ENCODE results near the gene CCDC85B. TPM values are rescaled to one million over a fixed set of nuclear protein-coding genes. Genes with fewer than 3 reads are reported as not detected.

Gene CCDC85B
- 20.0 to 52.5 TPM (median 49.0 TPM) in 5 replicates for total RNA-seq (2022; extraction: Qiagen RNA extraction; ENCODE audit: low read depth)

DNA sequence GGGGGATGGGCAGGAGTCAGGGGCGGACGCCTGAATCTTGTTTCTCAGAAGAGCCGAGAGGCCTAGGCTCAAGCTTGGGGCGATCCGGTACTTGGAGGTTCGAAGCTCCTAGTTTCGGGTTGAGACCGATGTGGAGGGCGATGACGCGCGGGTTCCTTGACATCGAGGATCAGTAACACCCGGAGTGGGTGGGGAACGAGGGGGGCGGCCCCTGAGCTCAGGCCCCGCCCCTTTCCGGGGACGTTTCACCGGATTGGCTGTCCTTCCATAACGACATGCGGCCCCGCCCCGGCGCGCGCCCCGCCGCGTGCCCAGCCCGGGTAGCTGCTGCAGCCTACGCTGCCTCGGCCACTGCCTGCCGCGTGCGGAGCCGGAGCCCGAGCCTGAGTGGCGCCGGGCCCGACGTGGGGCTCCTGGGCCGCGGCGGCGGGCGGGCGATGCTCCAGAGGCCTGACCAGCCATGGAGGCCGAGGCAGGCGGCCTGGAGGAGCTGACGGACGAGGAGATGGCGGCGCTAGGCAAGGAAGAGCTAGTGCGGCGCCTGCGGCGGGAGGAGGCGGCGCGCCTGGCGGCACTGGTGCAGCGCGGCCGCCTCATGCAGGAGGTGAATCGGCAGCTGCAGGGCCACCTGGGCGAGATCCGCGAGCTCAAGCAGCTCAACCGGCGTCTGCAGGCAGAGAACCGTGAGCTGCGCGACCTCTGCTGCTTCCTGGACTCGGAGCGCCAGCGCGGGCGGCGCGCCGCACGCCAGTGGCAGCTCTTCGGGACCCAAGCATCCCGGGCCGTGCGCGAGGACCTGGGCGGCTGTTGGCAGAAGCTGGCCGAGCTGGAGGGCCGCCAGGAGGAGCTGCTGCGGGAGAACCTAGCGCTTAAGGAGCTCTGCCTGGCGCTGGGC, at the start of gene CCDC85B:
TSS of gene CCDC85B (plus strand) at position 350 of the 895 bp plus-strand sequence. CDS start at position 461, 111 bp downstream.

GRCh38 chr11:65857853-65858680, 32.4 kb upstream of the CCDC85B start, which contains the start of gene CFL1:
Gene CFL1, minus strand, starts transcription at chr11:65858180. Its CDS starts 81 bp downstream, at chr11:65858099.

DNA sequence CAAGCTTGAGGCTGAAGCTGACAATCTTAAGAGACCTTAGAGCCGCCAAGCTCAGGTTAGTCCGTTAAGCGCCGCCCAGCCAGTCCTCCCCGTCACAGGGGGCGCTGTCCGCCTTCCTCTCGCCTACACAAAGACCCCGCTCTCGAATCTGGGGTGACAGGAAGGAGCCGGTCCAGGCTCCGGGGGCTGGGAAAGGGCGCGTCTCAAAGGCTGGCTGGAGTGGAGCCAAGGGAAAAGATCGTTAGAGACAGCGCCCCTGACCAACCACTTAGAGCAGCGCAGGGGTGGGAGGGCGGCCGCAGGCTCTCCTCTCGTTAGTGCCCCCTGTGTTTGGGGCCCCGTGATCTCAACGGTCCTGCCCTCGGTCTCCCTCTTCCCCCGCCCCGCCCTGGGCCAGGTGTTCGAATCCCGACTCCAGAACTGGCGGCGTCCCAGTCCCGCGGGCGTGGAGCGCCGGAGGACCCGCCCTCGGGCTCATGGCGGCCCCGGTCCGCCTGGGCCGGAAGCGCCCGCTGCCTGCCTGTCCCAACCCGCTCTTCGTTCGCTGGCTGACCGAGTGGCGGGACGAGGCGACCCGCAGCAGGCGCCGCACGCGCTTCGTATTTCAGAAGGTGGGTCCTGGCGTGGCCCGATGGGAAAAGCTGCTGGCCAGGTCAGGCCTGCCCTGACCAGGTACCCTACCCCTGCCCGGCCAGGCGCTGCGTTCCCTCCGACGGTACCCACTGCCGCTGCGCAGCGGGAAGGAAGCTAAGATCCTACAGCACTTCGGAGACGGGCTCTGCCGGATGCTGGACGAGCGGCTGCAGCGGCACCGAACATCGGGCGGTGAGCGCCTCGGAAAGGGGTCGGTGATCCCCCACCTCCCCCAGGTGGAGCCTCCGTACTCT, 30.0 kb upstream of the CCDC85B start, which contains the start of gene MUS81:
TSS of gene MUS81 (plus strand) at position 156 of the 887 bp plus-strand sequence. CDS start at position 477, 321 bp downstream.

GRCh38 chr11:65872586-65873317, 17.7 kb upstream of the CCDC85B start, which contains the start of gene EFEMP2:
Gene EFEMP2, minus strand, starts transcription at chr11:65872800. Its CDS starts 446 bp downstream, at chr11:65872354.

DNA sequence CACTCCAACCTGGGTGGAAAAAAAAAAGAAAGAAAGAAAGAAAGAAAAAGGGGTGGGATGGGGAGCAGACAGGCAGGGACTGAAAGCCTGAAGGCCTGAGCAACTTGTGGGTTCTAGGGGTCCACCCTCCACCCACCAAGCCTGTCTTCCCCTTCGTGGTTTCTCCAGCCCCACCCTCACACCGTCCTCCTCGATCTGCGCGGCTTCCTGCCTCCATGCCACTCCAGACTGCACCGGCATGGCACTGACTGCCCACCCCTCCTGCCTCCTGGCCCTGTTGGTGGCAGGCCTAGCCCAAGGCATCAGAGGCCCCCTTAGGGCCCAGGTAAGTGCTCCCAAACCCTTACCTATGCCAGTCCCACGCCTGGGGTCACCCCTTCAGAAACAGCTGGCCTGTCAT, 10.9 kb upstream of the CCDC85B start, which contains the start of gene CTSW:
TSS of gene CTSW (plus strand) at position 221 of the 400 bp plus-strand sequence. CDS start at position 239, 18 bp downstream.

DNA sequence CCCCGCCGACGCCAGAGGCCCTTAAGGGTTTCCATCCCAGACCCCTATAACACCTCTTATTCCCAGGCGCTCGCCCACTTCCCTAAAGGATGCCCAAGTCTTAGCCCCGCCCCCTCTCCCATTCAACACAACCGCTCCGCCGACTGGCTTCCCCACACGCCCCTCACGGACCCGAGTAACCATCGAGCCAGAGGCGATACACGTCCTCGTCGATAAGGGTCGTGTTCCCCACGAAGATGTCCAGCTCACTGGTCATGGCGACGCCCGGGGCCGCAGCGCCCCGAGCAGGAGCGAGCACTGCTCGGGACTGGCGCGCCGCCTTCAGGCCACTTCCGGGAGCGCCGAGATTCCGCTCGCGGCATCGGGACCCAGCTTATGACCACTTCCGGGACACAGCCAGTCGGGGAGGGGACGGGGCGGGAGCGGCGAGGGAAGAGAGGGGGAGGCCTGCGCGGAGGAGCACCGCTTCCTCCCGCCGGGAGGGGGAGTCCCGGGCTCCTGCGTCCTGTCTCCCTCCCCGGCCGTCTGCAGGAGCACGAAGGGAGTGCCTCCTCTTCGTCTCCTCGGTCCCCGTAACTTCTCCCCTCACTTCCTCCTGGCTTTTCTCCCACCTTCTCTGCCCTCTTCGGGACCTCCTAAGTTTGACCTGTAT, 2.2 kb upstream of the CCDC85B start, which contains the start of gene FIBP:
TSS of gene FIBP (minus strand) at position 309 of the 652 bp plus-strand sequence. CDS start at position 256, 53 bp downstream.

GRCh38 chr11:65900125-65900898, 9.8 kb downstream of the CCDC85B start, which contains the start of gene FOSL1:
Gene FOSL1, minus strand, starts transcription at chr11:65900388. Its CDS starts 49 bp downstream, at chr11:65900339.

GRCh38 chr11:65918211-65919140, 28.0 kb downstream of the CCDC85B start, which contains the start of gene C11orf68:
Gene C11orf68, minus strand, starts transcription at chr11:65919062. Its CDS starts 31 bp downstream, at chr11:65919031.

GRCh38 chr11:65919141-65919572, 28.7 kb downstream of the CCDC85B start, which contains the start of gene DRAP1:
Gene DRAP1, plus strand, starts transcription at chr11:65919426. Its CDS starts 76 bp downstream, at chr11:65919502.

Other genes starting within 250 kb of the CCDC85B start
- gene RELA, start 227.8 kb upstream of the CCDC85B start, total RNA-seq (2022; extraction: Qiagen RNA extraction; ENCODE audit: low read depth) = 54.3 to 80.3 TPM (median 76.8 TPM) in 5 replicates
- 35.6 to 53.4 TPM (median 50.5 TPM) in 5 replicates for gene KAT5, start 178.4 kb upstream of the CCDC85B start, total RNA-seq (2022; extraction: Qiagen RNA extraction; ENCODE audit: low read depth)
- gene RNASEH2C, start 169.9 kb upstream of the CCDC85B start, total RNA-seq (2022; extraction: Qiagen RNA extraction; ENCODE audit: low read depth) = 23.0 to 58.3 TPM (median 43.6 TPM) in 5 replicates
- gene AP5B1, start 109.7 kb upstream of the CCDC85B start, total RNA-seq (2022; extraction: Qiagen RNA extraction; ENCODE audit: low read depth) = 6.0 to 13.9 TPM (median 11.2 TPM) in 5 replicates
- 0.08 to 0.15 TPM (median 0.09 TPM) in 3 of 5 replicates, not detected in the others for gene OVOL1, start 103.6 kb upstream of the CCDC85B start, total RNA-seq (2022; extraction: Qiagen RNA extraction; ENCODE audit: low read depth)
- not detected in 5 replicates for gene SNX32, start 56.7 kb upstream of the CCDC85B start, total RNA-seq (2022; extraction: Qiagen RNA extraction; ENCODE audit: low read depth)
- gene CFL1, start 32.5 kb upstream of the CCDC85B start, total RNA-seq (2022; extraction: Qiagen RNA extraction; ENCODE audit: low read depth) = 1,889 to 2,400 TPM (median 2,225 TPM) in 5 replicates
- 23.9 to 43.5 TPM (median 31.9 TPM) in 5 replicates for gene MUS81, start 30.2 kb upstream of the CCDC85B start, total RNA-seq (2022; extraction: Qiagen RNA extraction; ENCODE audit: low read depth)
- gene EFEMP2, start 17.9 kb upstream of the CCDC85B start, total RNA-seq (2022; extraction: Qiagen RNA extraction; ENCODE audit: low read depth) = 0.92 to 1.8 TPM (median 1.4 TPM) in 5 replicates
- gene CTSW, start 10.8 kb upstream of the CCDC85B start, total RNA-seq (2022; extraction: Qiagen RNA extraction; ENCODE audit: low read depth) = 0.20 TPM in 1 of 5 replicates, not detected in the others
- 62.6 to 93.4 TPM (median 84.9 TPM) in 5 replicates for gene FIBP, start 2.2 kb upstream of the CCDC85B start, total RNA-seq (2022; extraction: Qiagen RNA extraction; ENCODE audit: low read depth)
- gene FOSL1, start 9.7 kb downstream of the CCDC85B start, total RNA-seq (2022; extraction: Qiagen RNA extraction; ENCODE audit: low read depth) = 132 to 214 TPM (median 155 TPM) in 5 replicates
- gene C11orf68, start 28.4 kb downstream of the CCDC85B start, total RNA-seq (2022; extraction: Qiagen RNA extraction; ENCODE audit: low read depth) = 27.1 to 54.3 TPM (median 50.1 TPM) in 5 replicates
- 158 to 325 TPM (median 225 TPM) in 5 replicates for gene DRAP1, start 28.8 kb downstream of the CCDC85B start, total RNA-seq (2022; extraction: Qiagen RNA extraction; ENCODE audit: low read depth)
- not detected in 5 replicates for gene TSGA10IP, start 54.8 kb downstream of the CCDC85B start, total RNA-seq (2022; extraction: Qiagen RNA extraction; ENCODE audit: low read depth)
- 43.2 to 70.5 TPM (median 61.2 TPM) in 5 replicates for gene SART1, start 71.1 kb downstream of the CCDC85B start, total RNA-seq (2022; extraction: Qiagen RNA extraction; ENCODE audit: low read depth)
- gene EIF1AD, start 111.5 kb downstream of the CCDC85B start, total RNA-seq (2022; extraction: Qiagen RNA extraction; ENCODE audit: low read depth) = 36.9 to 46.3 TPM (median 39.5 TPM) in 5 replicates
- gene BANF1, start 111.8 kb downstream of the CCDC85B start, total RNA-seq (2022; extraction: Qiagen RNA extraction; ENCODE audit: low read depth) = 370 to 493 TPM (median 487 TPM) in 5 replicates
- not detected in 5 replicates for gene CST6, start 121.3 kb downstream of the CCDC85B start, total RNA-seq (2022; extraction: Qiagen RNA extraction; ENCODE audit: low read depth)
- gene CATSPER1, start 135.8 kb downstream of the CCDC85B start, total RNA-seq (2022; extraction: Qiagen RNA extraction; ENCODE audit: low read depth) = 1.2 to 2.4 TPM (median 2.1 TPM) in 5 replicates
- gene GAL3ST3, start 158.5 kb downstream of the CCDC85B start, total RNA-seq (2022; extraction: Qiagen RNA extraction; ENCODE audit: low read depth) = not detected in 5 replicates
- gene SF3B2, start 161.7 kb downstream of the CCDC85B start, total RNA-seq (2022; extraction: Qiagen RNA extraction; ENCODE audit: low read depth) = 166 to 198 TPM (median 173 TPM) in 5 replicates
- 54.8 to 98.9 TPM (median 79.2 TPM) in 5 replicates for gene PACS1, start 179.6 kb downstream of the CCDC85B start, total RNA-seq (2022; extraction: Qiagen RNA extraction; ENCODE audit: low read depth)

Measured in A549 treated with ZK216348 at 1 μM for 4 hours (cell line).